Measurements from ENCODE around the gene SUGCT. TPM values are rescaled to one million over a fixed set of nuclear protein-coding genes. Genes with fewer than 3 reads are reported as not detected.
A peak's percentile ranks its signal among the peaks of the same experiment; 100 is the strongest.
"Not testable (repeated sequence)": the region's sequence is repeated elsewhere in the genome, so short reads cannot be mapped to it uniquely, and the experiment has no call there.

Gene SUGCT
- polyA plus RNA-seq, 5 donors: 2.3 to 4.6 (median 3.2) TPM

- DNase-seq: no peak
Observed at GRCh38 chr7:40138973-40139372, 4.2 kb downstream of the SUGCT start.

- not testable (repeated sequence) for DNase-seq
Observed at GRCh38 chr7:40139891-40140290, 5.1 kb downstream of the SUGCT start.

- not testable (repeated sequence) for DNase-seq
Observed at GRCh38 chr7:40141916-40142315, 7.1 kb downstream of the SUGCT start.

GRCh38 chr7:40145596-40146130, 10.9 kb downstream of the SUGCT start:
- DNase-seq: peak; percentile 30 to 31

GRCh38 chr7:40147371-40148246, 12.8 kb downstream of the SUGCT start:
- DNase-seq: no peak

- not testable (repeated sequence) for DNase-seq
Observed at GRCh38 chr7:40148247-40148580, 13.4 kb downstream of the SUGCT start.

- DNase-seq: no peak
Observed at GRCh38 chr7:40148671-40149070, 13.9 kb downstream of the SUGCT start.

- no peak for DNase-seq
Observed at GRCh38 chr7:40151504-40151903, 16.7 kb downstream of the SUGCT start.

- no peak for DNase-seq
Observed at GRCh38 chr7:40156988-40157387, 22.2 kb downstream of the SUGCT start.

- no peak for DNase-seq
Observed at GRCh38 chr7:40162516-40162915, 27.7 kb downstream of the SUGCT start.

GRCh38 chr7:40165216-40165615, 30.4 kb downstream of the SUGCT start:
- no peak for DNase-seq

GRCh38 chr7:40167291-40167690, 32.5 kb downstream of the SUGCT start:
- DNase-seq: no peak

GRCh38 chr7:40168266-40168665, 33.5 kb downstream of the SUGCT start:
- not testable (repeated sequence) for DNase-seq

GRCh38 chr7:40173121-40173520, 38.3 kb downstream of the SUGCT start:
- not testable (repeated sequence) for DNase-seq

GRCh38 chr7:40175256-40175655, 40.5 kb downstream of the SUGCT start:
- DNase-seq: not testable (repeated sequence)

GRCh38 chr7:40175725-40176510, 41.1 kb downstream of the SUGCT start:
- DNase-seq: no peak

- DNase-seq: no peak
Observed at GRCh38 chr7:40177071-40177470, 42.3 kb downstream of the SUGCT start.

GRCh38 chr7:40182452-40182851, 47.6 kb downstream of the SUGCT start:
- no peak for DNase-seq

- no peak for DNase-seq
Observed at GRCh38 chr7:40186586-40186985, 51.8 kb downstream of the SUGCT start.

- DNase-seq: no peak
Observed at GRCh38 chr7:40192036-40192435, 57.2 kb downstream of the SUGCT start.

- DNase-seq: no peak
Observed at GRCh38 chr7:40194745-40195144, 59.9 kb downstream of the SUGCT start.

- DNase-seq: no peak
Observed at GRCh38 chr7:40197527-40197926, 62.7 kb downstream of the SUGCT start.
